ENCODE measurements around the gene COMMD3. TPM values are rescaled to one million over a fixed set of nuclear protein-coding genes. Genes with fewer than 3 reads are reported as not detected.

The COMMD3 gene
- total and polyA plus RNA-seq, 2 experiments from 2014 or later = 26.4 to 104 TPM

- Histone ChIP-seq H3K9ac (peak overlapping the region; percentile 95), H3K4me1 (ENCODE audit: insufficient read depth) (peaks cover 30% of the 10 kb centered on the region), H3K4me2 (ENCODE audit: unreplicated experiment) (peak overlapping the region; percentile 95), H3K27me3 (replicated peaks; ENCODE audit: insufficient read depth) (0 out of 2 replicates have a peak, but pooled peaks cover 5% of the 10 kb centered on the region), H4K20me1 (ENCODE audit: insufficient read depth) (no peaks in the 10 kb centered on the region), H3K79me2 (ENCODE audit: insufficient read depth) (peaks cover 41% of the 10 kb centered on the region), H3K36me3 (ENCODE audit: low read depth) (no peaks in the 10 kb centered on the region), H3F3A (ENCODE audit: insufficient read depth) (peaks cover 36% of the 10 kb centered on the region; the same call in 1 of the 2 replicates), H3K27ac (peak overlapping the region; percentile 91), H3K4me3 (peak overlapping the region; percentile 86), H3K9me3 (ENCODE audit: low read depth) (no peaks in the 10 kb centered on the region), H3K9me2 (ENCODE audit: insufficient read depth) (no peaks in the 10 kb centered on the region), H2AFZ (no peak overlapping the region)
- TF ChIP-seq EZH2 (IDR thresholded peaks at IDR 0.05; ENCODE audit: insufficient read depth, poor library complexity, severe bottlenecking) (no peak), EZH2phosphoT487 (IDR thresholded peaks at IDR 0.05; ENCODE audit: insufficient read depth, low read depth) (no peak)
- in situ Hi-C loops (cut with MboI) = no loop called here
- DNase-seq = no peak
- 81 to 85% methylated on average over 6 of the region's 6 CpGs for WGBS, 2 experiments (ENCODE audit: low coverage in 1 of 2, low lambda C conversion rate in 2 of 2, missing lambda C conversion rate in 2 of 2)
These were observed 1.8 kb downstream of the COMMD3 start for GRCh38 chr10:22317771-22318565.

GRCh38 chr10:22318772-22319171 is 2.6 kb downstream of the COMMD3 start:
- Histone ChIP-seq H3K79me2 (ENCODE audit: insufficient read depth) (peaks cover 49% of the 10 kb centered on the region), H4K20me1 (ENCODE audit: insufficient read depth) (no peaks in the 10 kb centered on the region), H3K9ac (no peak overlapping the region), H3K27ac (no peak overlapping the region), H3K4me1 (ENCODE audit: insufficient read depth) (peaks cover 38% of the 10 kb centered on the region), H3K27me3 (replicated peaks; ENCODE audit: insufficient read depth) (0 out of 2 replicates have a peak, but pooled peaks cover 5% of the 10 kb centered on the region), H3K36me3 (ENCODE audit: low read depth) (no peaks in the 10 kb centered on the region), H3K9me2 (ENCODE audit: insufficient read depth) (no peaks in the 10 kb centered on the region), H3K9me3 (ENCODE audit: low read depth) (no peaks in the 10 kb centered on the region), H2AFZ (no peak overlapping the region), H3K4me3 (no peak overlapping the region), H3K4me2 (ENCODE audit: unreplicated experiment) (no peak overlapping the region), H3F3A (ENCODE audit: insufficient read depth) (peaks cover 36% of the 10 kb centered on the region; the same call in 1 of the 2 replicates)
- 96 to 98% methylated on average over 3 of the region's 3 CpGs for WGBS, 2 experiments (ENCODE audit: low coverage in 1 of 2, low lambda C conversion rate in 2 of 2, missing lambda C conversion rate in 2 of 2)
- no peak for TF ChIP-seq EZH2phosphoT487 (IDR thresholded peaks at IDR 0.05; ENCODE audit: insufficient read depth, low read depth)
- TF ChIP-seq EZH2 (IDR thresholded peaks at IDR 0.05; ENCODE audit: insufficient read depth, poor library complexity, severe bottlenecking) = no peak
- DNase-seq = no peak
- in situ Hi-C loops (cut with MboI) = no loop called here

GRCh38 chr10:22319547-22319979 is 3.4 kb downstream of the COMMD3 start:
- Histone ChIP-seq H3K27ac (peak overlapping the region; percentile 71), H3K27me3 (replicated peaks; ENCODE audit: insufficient read depth) (0 out of 2 replicates have a peak, but pooled peaks cover 5% of the 10 kb centered on the region), H4K20me1 (ENCODE audit: insufficient read depth) (no peaks in the 10 kb centered on the region), H3K9me2 (ENCODE audit: insufficient read depth) (no peaks in the 10 kb centered on the region), H3K4me3 (peak overlapping the region; percentile 72), H3K9me3 (ENCODE audit: low read depth) (no peaks in the 10 kb centered on the region), H3K79me2 (ENCODE audit: insufficient read depth) (peaks cover 57% of the 10 kb centered on the region), H2AFZ (peak overlapping the region; percentile 72), H3K9ac (peak overlapping the region; percentile 82), H3K4me1 (ENCODE audit: insufficient read depth) (peaks cover 46% of the 10 kb centered on the region), H3F3A (ENCODE audit: insufficient read depth) (peaks cover 39% of the 10 kb centered on the region; the same call in 1 of the 2 replicates), H3K4me2 (ENCODE audit: unreplicated experiment) (peak overlapping the region; percentile 78), H3K36me3 (ENCODE audit: low read depth) (no peaks in the 10 kb centered on the region)
- no peak for DNase-seq
- WGBS, 2 experiments (ENCODE audit: low coverage in 1 of 2, low lambda C conversion rate in 2 of 2, missing lambda C conversion rate in 2 of 2) = 71 to 72% methylated on average over 10 of the region's 10 CpGs
- in situ Hi-C loops (cut with MboI) = no loop called here
- no peak for TF ChIP-seq EZH2 (IDR thresholded peaks at IDR 0.05; ENCODE audit: insufficient read depth, poor library complexity, severe bottlenecking)
- TF ChIP-seq EZH2phosphoT487 (IDR thresholded peaks at IDR 0.05; ENCODE audit: insufficient read depth, low read depth) = no peak

GRCh38 chr10:22319980-22320558 is 3.9 kb downstream of the COMMD3 start:
- peak overlapping the region; percentile 71 for H3K27ac ChIP-seq
- H2AFZ ChIP-seq = peak overlapping the region; percentile 72
- TF ChIP-seq EZH2 (IDR thresholded peaks at IDR 0.05; ENCODE audit: insufficient read depth, poor library complexity, severe bottlenecking) (no peak), EZH2phosphoT487 (IDR thresholded peaks at IDR 0.05; ENCODE audit: insufficient read depth, low read depth) (no peak)
- H3K4me2 ChIP-seq (ENCODE audit: unreplicated experiment) = peak overlapping the region; percentile 78
- no peaks in the 10 kb centered on the region for H3K9me2 ChIP-seq (ENCODE audit: insufficient read depth)
- H3F3A ChIP-seq (ENCODE audit: insufficient read depth) = peaks cover 41% of the 10 kb centered on the region; the same call in 1 of the 2 replicates
- H3K79me2 ChIP-seq (ENCODE audit: insufficient read depth) = peaks cover 62% of the 10 kb centered on the region
- H3K9me3 ChIP-seq (ENCODE audit: low read depth) = no peaks in the 10 kb centered on the region
- DNase-seq = peak; percentile 45
- peaks cover 49% of the 10 kb centered on the region for H3K4me1 ChIP-seq (ENCODE audit: insufficient read depth)
- no peaks in the 10 kb centered on the region for H3K36me3 ChIP-seq (ENCODE audit: low read depth)
- 0 out of 2 replicates have a peak, but pooled peaks cover 5% of the 10 kb centered on the region for H3K27me3 ChIP-seq (replicated peaks; ENCODE audit: insufficient read depth)
- no peaks in the 10 kb centered on the region for H4K20me1 ChIP-seq (ENCODE audit: insufficient read depth)
- 8% methylated on average over 30 of the region's 30 CpGs for WGBS, 2 experiments (ENCODE audit: low coverage in 1 of 2, low lambda C conversion rate in 2 of 2, missing lambda C conversion rate in 2 of 2)
- in situ Hi-C loops (cut with MboI) = no loop called here
- H3K9ac ChIP-seq = peak overlapping the region; percentile 82
- H3K4me3 ChIP-seq = peak overlapping the region; percentile 72

Measured in GM23248 (cell line).